Uterus (tissue), 2 donors: Measurements from ENCODE around the gene RBM5.

ENCODE experiments used
- POLR2A ChIP-seq, 2 donors: fragments of 450-650 bp; IDR thresholded peaks; one replicate each; pipeline ENCODE4 v1.6.1; 2016; ENCODE audit warnings: antibody characterized with exemption in 2 of 2, mild to moderate bottlenecking in 1 of 2, moderate library complexity in 1 of 2
- TF ChIP-seq, protein P1 (sequence below), 4 experiments: fragments of 200-600 bp in 2 of 4; fragments of 450-650 bp in 2 of 4; sonication (generic) in 2 of 4; IDR thresholded peaks; one replicate each; pipeline ENCODE4 v1.5.1; 2016 to 2019; ENCODE audit warnings: antibody characterized with exemption in 4 of 4, mild to moderate bottlenecking in 2 of 4, moderate library complexity in 1 of 4

DNA sequence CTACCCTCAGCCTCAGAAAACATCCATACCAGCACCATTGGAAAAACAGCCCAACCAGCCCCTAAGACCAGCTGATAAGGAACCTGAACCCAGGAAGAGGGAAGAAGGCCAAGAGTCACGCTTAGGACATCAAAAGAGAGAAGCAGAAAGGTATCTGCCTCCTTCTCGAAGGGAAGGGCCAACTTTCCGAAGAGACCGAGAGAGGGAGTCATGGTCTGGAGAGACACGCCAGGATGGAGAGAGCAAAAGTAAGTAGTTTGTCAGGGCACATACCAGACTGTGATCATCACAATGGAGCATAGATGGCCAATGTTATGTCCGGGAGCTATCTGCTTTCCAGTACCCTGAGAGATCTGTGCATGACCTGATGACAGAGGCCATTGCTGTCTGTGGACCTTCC lies 31.0 kb upstream of the RBM5 start:
- no peak for TF ChIP-seq POLR2A (IDR thresholded peaks at IDR 0.05)
- TF ChIP-seq, protein P1, sequence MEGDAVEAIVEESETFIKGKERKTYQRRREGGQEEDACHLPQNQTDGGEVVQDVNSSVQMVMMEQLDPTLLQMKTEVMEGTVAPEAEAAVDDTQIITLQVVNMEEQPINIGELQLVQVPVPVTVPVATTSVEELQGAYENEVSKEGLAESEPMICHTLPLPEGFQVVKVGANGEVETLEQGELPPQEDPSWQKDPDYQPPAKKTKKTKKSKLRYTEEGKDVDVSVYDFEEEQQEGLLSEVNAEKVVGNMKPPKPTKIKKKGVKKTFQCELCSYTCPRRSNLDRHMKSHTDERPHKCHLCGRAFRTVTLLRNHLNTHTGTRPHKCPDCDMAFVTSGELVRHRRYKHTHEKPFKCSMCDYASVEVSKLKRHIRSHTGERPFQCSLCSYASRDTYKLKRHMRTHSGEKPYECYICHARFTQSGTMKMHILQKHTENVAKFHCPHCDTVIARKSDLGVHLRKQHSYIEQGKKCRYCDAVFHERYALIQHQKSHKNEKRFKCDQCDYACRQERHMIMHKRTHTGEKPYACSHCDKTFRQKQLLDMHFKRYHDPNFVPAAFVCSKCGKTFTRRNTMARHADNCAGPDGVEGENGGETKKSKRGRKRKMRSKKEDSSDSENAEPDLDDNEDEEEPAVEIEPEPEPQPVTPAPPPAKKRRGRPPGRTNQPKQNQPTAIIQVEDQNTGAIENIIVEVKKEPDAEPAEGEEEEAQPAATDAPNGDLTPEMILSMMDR (IDR thresholded peaks at IDR 0.05), result no peak
